ENCODE measurements around the gene LDB2. TPM values are rescaled to one million over a fixed set of nuclear protein-coding genes. Genes with fewer than 3 reads are reported as not detected.

Gene LDB2
- total and polyA plus RNA-seq, 2 of the 8 experiments (the other 6 are each of a cell fraction or from before 2014, with no cell fraction given), result 57.0 to 140 TPM

DNA sequence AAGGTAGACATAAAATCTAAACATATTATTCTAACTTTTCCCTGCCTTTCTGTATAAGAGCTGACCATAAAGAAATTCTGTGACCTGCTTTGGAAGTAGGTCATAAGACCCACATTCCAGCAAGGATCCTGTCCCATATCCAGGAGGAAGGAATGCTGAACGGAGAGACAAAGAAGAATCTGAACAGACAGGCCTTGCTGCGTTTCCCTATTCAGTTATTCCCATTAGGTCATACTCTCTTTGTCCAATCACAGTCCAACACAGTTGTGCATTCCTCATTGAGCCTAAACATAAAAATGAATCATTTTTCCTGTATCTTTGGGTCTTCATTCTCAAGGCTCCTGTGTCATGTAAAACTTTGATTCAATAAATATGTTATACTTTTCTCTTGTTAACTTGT lies 384.6 kb downstream of the LDB2 start:
- no peak for FAIRE-seq
- Histone ChIP-seq H3K23ac (ENCODE audit: insufficient read length) (no peak overlapping the region), H4K5ac (ENCODE audit: insufficient read length, low read depth, low read length) (no peak overlapping the region), H2BK120ac (replicated peaks; ENCODE audit: low read depth, low read length) (no peak overlapping the region), H3K4me3 (ENCODE audit: extremely low read depth in 1 of 4, insufficient read depth in 2 of 4, low read depth in 3 of 4, low read length in 4 of 4) (no peak overlapping the region), H2BK12ac (ENCODE audit: low read depth, low read length) (no peak overlapping the region), H3K79me1 (ENCODE audit: low read depth, low read length) (no peaks in the 10 kb centered on the region), H3K14ac (ENCODE audit: insufficient read length) (no peak overlapping the region), H3K4me1 (replicated peaks in 1 of 4; ENCODE audit: control insufficient read depth in 3 of 4, insufficient read depth in 4 of 4, low read length in 3 of 4) (no peaks in the 10 kb centered on the region), H3K27me3 (replicated peaks in 1 of 4; ENCODE audit: control insufficient read depth in 3 of 4, extremely low read depth in 1 of 4, insufficient read depth in 3 of 4, low read length in 3 of 4) (no peaks in the 10 kb centered on the region), H3K4me2 (ENCODE audit: insufficient read depth in 1 of 2, low read depth in 2 of 2, low read length in 2 of 2) (no peak overlapping the region), H3K23me2 (ENCODE audit: low read depth, low read length) (no peaks in the 10 kb centered on the region), H2BK20ac (ENCODE audit: low read length) (no peak overlapping the region), H4K8ac (ENCODE audit: extremely low read depth, insufficient read depth, low read length) (no peak overlapping the region), H3K79me2 (ENCODE audit: control insufficient read depth in 1 of 2, insufficient read depth in 2 of 2, low read length in 2 of 2) (no peaks in the 10 kb centered on the region), H3K9ac (replicated peaks in 1 of 4; ENCODE audit: extremely low read depth in 1 of 4, low read depth in 3 of 4, low read length in 3 of 4) (no peak overlapping the region), H3K9me3 (ENCODE audit: insufficient read depth in 2 of 2, low read depth in 1 of 2, low read length in 1 of 2) (peaks cover 13 to 15% of the 10 kb centered on the region in 2 experiments), H3K4ac (replicated peaks; ENCODE audit: insufficient read length, low read depth, low read length) (no peak overlapping the region), H3K27ac (ENCODE audit: low read depth, low read length) (no peak overlapping the region), H2BK5ac (ENCODE audit: low read depth, low read length) (no peak overlapping the region), H4K20me1 (replicated peaks in 1 of 2; ENCODE audit: control insufficient read depth in 1 of 2, insufficient read depth in 2 of 2, low read length in 2 of 2) (no peaks in the 10 kb centered on the region), H3K56ac (replicated peaks; ENCODE audit: insufficient read length, low read depth, low read length) (no peak overlapping the region), H4K91ac (replicated peaks; ENCODE audit: insufficient read length, low read length) (no peak overlapping the region), H2AK5ac (ENCODE audit: low read depth, low read length) (no peak overlapping the region), H2BK15ac (ENCODE audit: low read length) (no peak overlapping the region), H2AFZ (ENCODE audit: low read length) (no peak overlapping the region), H3K36me3 (ENCODE audit: control insufficient read depth in 2 of 4, insufficient read depth in 4 of 4, low read length in 3 of 4) (peaks cover 0 to 18% (median 3%) of the 10 kb centered on the region in 4 experiments; a peak in 3 of 8 replicates), H3K18ac (ENCODE audit: extremely low read depth, low read length) (no peak overlapping the region)
- CTCF ChIA-PET (ENCODE audit: partially characterized antibody), result no interaction called here
- POLR2A ChIA-PET (ENCODE audit: partially characterized antibody), result no interaction called here
- TF ChIP-seq EGR1 (IDR thresholded peaks at IDR 0.05; ENCODE audit: borderline replicate concordance, low read depth, low read length), result no peak
- no peak for TF ChIP-seq JUN (IDR thresholded peaks at IDR 0.05; ENCODE audit: low read depth, low read length)
- no peak for TF ChIP-seq MAFK (IDR thresholded peaks at IDR 0.05; ENCODE audit: low read depth, low read length)
- TF ChIP-seq GTF2F1 (IDR thresholded peaks at IDR 0.05; ENCODE audit: borderline replicate concordance, low read depth, low read length), result no peak
- TF ChIP-seq SP1 (IDR thresholded peaks at IDR 0.05; ENCODE audit: low read depth, low read length), result no peak
- TF ChIP-seq, protein P1, sequence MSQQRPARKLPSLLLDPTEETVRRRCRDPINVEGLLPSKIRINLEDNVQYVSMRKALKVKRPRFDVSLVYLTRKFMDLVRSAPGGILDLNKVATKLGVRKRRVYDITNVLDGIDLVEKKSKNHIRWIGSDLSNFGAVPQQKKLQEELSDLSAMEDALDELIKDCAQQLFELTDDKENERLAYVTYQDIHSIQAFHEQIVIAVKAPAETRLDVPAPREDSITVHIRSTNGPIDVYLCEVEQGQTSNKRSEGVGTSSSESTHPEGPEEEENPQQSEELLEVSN (IDR thresholded peaks at IDR 0.05), result no peak
- no peak for TF ChIP-seq HDAC2 (IDR thresholded peaks at IDR 0.05; ENCODE audit: borderline replicate concordance in 1 of 2, low read depth in 2 of 2, low read length in 2 of 2)
- no peak for TF ChIP-seq CHD1 (IDR thresholded peaks at IDR 0.05; ENCODE audit: low read depth, low read length)
- no peak for TF ChIP-seq RXRA (IDR thresholded peaks at IDR 0.05; ENCODE audit: insufficient read depth, low read depth, low read length)
- TF ChIP-seq BRCA1 (IDR thresholded peaks at IDR 0.05; ENCODE audit: low read depth, low read length), result no peak
- TF ChIP-seq GABPA (IDR thresholded peaks at IDR 0.05; ENCODE audit: borderline replicate concordance, insufficient read depth, low read length), result no peak
- no peak for TF ChIP-seq CEBPB (IDR thresholded peaks at IDR 0.05; ENCODE audit: low read depth, low read length)
- no peak for DNase-seq (ENCODE audit: low read depth in 1 of 2, low spot score in 2 of 2)
- WGBS, 2 experiments (ENCODE audit: extremely low coverage in 1 of 2, insufficient coverage in 1 of 2, insufficient read length in 1 of 2, insufficient replicate concordance in 2 of 2, low coverage in 1 of 2, low lambda C conversion rate in 2 of 2, missing lambda C conversion rate in 1 of 2), result 73% methylated on average over 2 of the region's 2 CpGs; no CpG with 5 or more reads in 1 of the 2 experiments

Measured in H1 (cell line).